Chondrocyte (in vitro differentiated cells): Measurements from ENCODE around the gene MAS1L. TPM values are rescaled to one million over a fixed set of nuclear protein-coding genes. Genes with fewer than 3 reads are reported as not detected.
"Not testable (repeated sequence)": the region's sequence is repeated elsewhere in the genome, so short reads cannot be mapped to it uniquely, and the experiment has no call there.

Experiments used
- DNase-seq: peaks from one replicate; pipeline ENCODE4 v3.0.0; 2021; ENCODE audit warnings: mixed read lengths, low spot score
- H3K27ac Mint-ChIP-seq: one replicate; pipeline ENCODE4 v1.8.0; 2021; ENCODE audit warnings: mild to moderate bottlenecking, moderate library complexity, mixed read lengths; ENCODE audit not compliant: unreplicated experiment
- H3K27me3 Mint-ChIP-seq: 2 replicates; pipeline ENCODE4 v1.8.0; 2021; ENCODE audit warnings: low read depth, mixed read lengths
- H3K36me3 Mint-ChIP-seq: 2 replicates; pipeline ENCODE4 v1.8.0; 2021; ENCODE audit warnings: low read depth, mixed read lengths
- H3K4me1 Mint-ChIP-seq: 2 replicates; pipeline ENCODE4 v1.8.0; 2021; ENCODE audit warnings: low read depth, mild to moderate bottlenecking, mixed read lengths
- H3K4me3 Mint-ChIP-seq: one replicate; pipeline ENCODE4 v1.8.0; 2021; ENCODE audit warnings: mild to moderate bottlenecking, moderate library complexity, mixed read lengths; ENCODE audit not compliant: unreplicated experiment
- H3K9me3 Mint-ChIP-seq: 2 replicates; pipeline ENCODE4 v1.8.0; 2021; ENCODE audit warnings: low read depth, mixed read lengths
- total RNA-seq: library from RNA; stranded (reverse); gene quantifications from 3 replicates; pipeline ENCODE4 v1.2.1, GENCODE V29; 2021
- TF ChIP-seq, protein P1 (sequence below): fragments of 200-600 bp; sonication (generic); IDR thresholded peaks from 2 replicates; pipeline ENCODE4 v1.5.0; 2021; ENCODE audit warnings: antibody characterized with exemption, mild to moderate bottlenecking, moderate library complexity

The MAS1L gene
- total RNA-seq, 1 donor from 2014 or later: not detected

GRCh38 chr6:29451471-29452193 lies 36.1 kb downstream of the MAS1L start:
- Mint-ChIP-seq H3K27ac (peak overlapping the region; percentile 38), H3K27me3 (no peaks in the 10 kb centered on the region), H3K4me1 (peaks cover 12% of the 10 kb centered on the region), H3K4me3 (no peak overlapping the region), H3K9me3 (peaks cover 14% of the 10 kb centered on the region), H3K36me3 (no peaks in the 10 kb centered on the region)
- no peak for DNase-seq
- TF ChIP-seq, protein P1, sequence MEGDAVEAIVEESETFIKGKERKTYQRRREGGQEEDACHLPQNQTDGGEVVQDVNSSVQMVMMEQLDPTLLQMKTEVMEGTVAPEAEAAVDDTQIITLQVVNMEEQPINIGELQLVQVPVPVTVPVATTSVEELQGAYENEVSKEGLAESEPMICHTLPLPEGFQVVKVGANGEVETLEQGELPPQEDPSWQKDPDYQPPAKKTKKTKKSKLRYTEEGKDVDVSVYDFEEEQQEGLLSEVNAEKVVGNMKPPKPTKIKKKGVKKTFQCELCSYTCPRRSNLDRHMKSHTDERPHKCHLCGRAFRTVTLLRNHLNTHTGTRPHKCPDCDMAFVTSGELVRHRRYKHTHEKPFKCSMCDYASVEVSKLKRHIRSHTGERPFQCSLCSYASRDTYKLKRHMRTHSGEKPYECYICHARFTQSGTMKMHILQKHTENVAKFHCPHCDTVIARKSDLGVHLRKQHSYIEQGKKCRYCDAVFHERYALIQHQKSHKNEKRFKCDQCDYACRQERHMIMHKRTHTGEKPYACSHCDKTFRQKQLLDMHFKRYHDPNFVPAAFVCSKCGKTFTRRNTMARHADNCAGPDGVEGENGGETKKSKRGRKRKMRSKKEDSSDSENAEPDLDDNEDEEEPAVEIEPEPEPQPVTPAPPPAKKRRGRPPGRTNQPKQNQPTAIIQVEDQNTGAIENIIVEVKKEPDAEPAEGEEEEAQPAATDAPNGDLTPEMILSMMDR: no peak

GRCh38 chr6:29447670-29448069 lies 40.1 kb downstream of the MAS1L start:
- TF ChIP-seq, protein P1: no peak
- Mint-ChIP-seq H3K9me3 (peaks cover 19% of the 10 kb centered on the region), H3K27me3 (peaks cover 4% of the 10 kb centered on the region), H3K4me3 (no peak overlapping the region), H3K36me3 (no peaks in the 10 kb centered on the region), H3K27ac (peak overlapping the region; percentile 37), H3K4me1 (peaks cover 12% of the 10 kb centered on the region)
- no peak for DNase-seq

- DNase-seq, H3K4me1 Mint-ChIP-seq, H3K27ac Mint-ChIP-seq, H3K36me3 Mint-ChIP-seq, H3K4me3 Mint-ChIP-seq: not testable (repeated sequence)
- Mint-ChIP-seq H3K27me3 (peaks cover 10% of the 10 kb centered on the region), H3K9me3 (peaks cover 11% of the 10 kb centered on the region)
These were observed 43.7 kb downstream of the MAS1L start for GRCh38 chr6:29444031-29444430.

DNA sequence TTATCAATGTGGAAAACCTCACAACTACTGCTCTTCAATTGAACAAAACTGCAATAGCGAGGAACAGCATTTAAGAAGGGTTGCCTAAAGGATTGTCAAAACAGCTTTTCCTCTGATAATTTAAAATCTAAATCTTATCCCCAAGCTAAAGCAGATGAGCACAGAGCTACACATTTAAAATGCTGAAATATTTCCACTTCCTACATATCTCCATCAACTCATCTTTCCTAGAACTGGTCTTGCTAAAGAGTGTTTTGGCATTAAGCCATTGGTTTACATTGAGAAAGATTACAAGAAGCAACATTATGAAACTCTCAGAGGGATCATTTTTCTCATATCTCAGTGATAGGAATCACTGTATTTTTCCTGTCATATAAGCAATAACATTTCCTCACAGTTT lies 45.0 kb downstream of the MAS1L start:
- H3K4me3 Mint-ChIP-seq: no peak overlapping the region

DNA sequence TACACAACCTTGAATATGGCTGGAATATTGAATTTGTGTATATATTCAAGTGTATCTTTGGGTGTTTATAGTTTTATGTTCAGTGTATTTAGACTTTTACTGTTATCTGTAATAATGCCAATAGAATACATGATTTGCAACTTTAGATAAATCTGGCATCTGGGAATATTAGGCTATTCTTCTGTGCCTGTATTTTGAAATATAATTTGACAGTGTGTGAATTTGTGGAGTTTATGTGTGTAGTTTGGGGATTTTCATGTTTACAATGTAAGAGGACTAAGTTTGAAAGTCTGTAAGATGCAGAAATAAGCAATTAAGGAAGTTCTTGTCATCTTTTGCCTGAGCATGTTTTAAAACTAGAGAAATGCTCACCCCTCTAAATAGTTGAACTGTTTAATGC lies 48.8 kb downstream of the MAS1L start, which contains the start of gene OR10C1:
Gene OR10C1, plus strand, starts transcription at position 301 of the 400 bp plus-strand sequence. CDS start 710 bp downstream, outside the sequence.
- H3K36me3 Mint-ChIP-seq: no peaks in the 10 kb centered on the region
- H3K27me3 Mint-ChIP-seq: peaks cover 10% of the 10 kb centered on the region
- no peaks in the 10 kb centered on the region for H3K4me1 Mint-ChIP-seq
- H3K4me3 Mint-ChIP-seq: no peak within 1 kb of the TSS
- H3K27ac Mint-ChIP-seq: no peak within 1 kb of the TSS
- no peak for DNase-seq
- peaks cover 5% of the 10 kb centered on the region for H3K9me3 Mint-ChIP-seq
- TF ChIP-seq, protein P1: no peak

More for the DNA sequence above, 45.0 kb downstream of the MAS1L start:
- Mint-ChIP-seq H3K9me3 (peaks cover 7% of the 10 kb centered on the region), H3K27me3 (peaks cover 10% of the 10 kb centered on the region), H3K27ac (no peak overlapping the region), H3K4me1 (peaks cover 5% of the 10 kb centered on the region), H3K36me3 (no peaks in the 10 kb centered on the region)
- no peak for DNase-seq
- TF ChIP-seq, protein P1: no peak

- H3K4me1 Mint-ChIP-seq, H3K4me3 Mint-ChIP-seq: not testable (repeated sequence)
These were observed 51.0 kb downstream of the MAS1L start for GRCh38 chr6:29436730-29437129.

More at GRCh38 chr6:29436730-29437129, 51.0 kb downstream of the MAS1L start:
- H3K27ac Mint-ChIP-seq, DNase-seq, H3K27me3 Mint-ChIP-seq, H3K36me3 Mint-ChIP-seq, H3K9me3 Mint-ChIP-seq: not testable (repeated sequence)

Other genes starting within 250 kb of the MAS1L start
- not detected in 3 replicates for gene OR14J1, start 186.3 kb downstream of the MAS1L start, total RNA-seq
- not detected in 3 replicates for gene OR5V1, start 119.1 kb downstream of the MAS1L start, total RNA-seq
- gene OR12D3, start 112.7 kb downstream of the MAS1L start, total RNA-seq: not detected in 3 replicates
- not detected in 3 replicates for gene OR12D2, start 92.3 kb downstream of the MAS1L start, total RNA-seq
- gene OR12D1, start 73.0 kb downstream of the MAS1L start, total RNA-seq: not detected in 3 replicates
- gene OR10C1, start 48.6 kb downstream of the MAS1L start, total RNA-seq: not detected in 3 replicates
- not detected in 3 replicates for gene OR11A1, start 30.9 kb downstream of the MAS1L start, total RNA-seq
- gene OR2H1, start 30.8 kb downstream of the MAS1L start, total RNA-seq: not detected in 3 replicates
- gene UBD, start 71.8 kb upstream of the MAS1L start, total RNA-seq: not detected in 3 replicates
- not detected in 3 replicates for gene OR2H2, start 97.2 kb upstream of the MAS1L start, total RNA-seq
- 46.6 to 62.4 TPM (median 50.7 TPM) in 3 replicates for gene GABBR1, start 145.2 kb upstream of the MAS1L start, total RNA-seq
- 0.82 TPM in 1 of 3 replicates, not detected in the others for gene MOG, start 169.1 kb upstream of the MAS1L start, total RNA-seq
- gene ZFP57, start 193.2 kb upstream of the MAS1L start, total RNA-seq: not detected in 3 replicates
- 5.1 to 6.6 TPM (median 6.4 TPM) in 3 replicates for gene HLA-F, start 235.5 kb upstream of the MAS1L start, total RNA-seq